ENCODE measurements around the gene ZNF570. TPM values are rescaled to one million over a fixed set of nuclear protein-coding genes. Genes with fewer than 3 reads are reported as not detected.

Gene ZNF570
- total RNA-seq (1 to 10 TPM; 6.0 to 8.8 TPM), polyA plus RNA-seq (1 to 10 TPM; 3.2 to 4.9 TPM)
- long read RNA-seq, donor 1, partial matches to known transcripts: 0 of 1 reads
- long read RNA-seq, donor 1, other reads (novel, unspliced or antisense): 1 of 1 reads
- long read RNA-seq, donor 2: 0 reads

- Histone ChIP-seq H3K27me3 (ENCODE audit: control insufficient read depth in 1 of 2, insufficient read depth in 2 of 2, low read length in 1 of 2) (no peaks in the 10 kb centered on the region), H3K36me3 (ENCODE audit: control insufficient read depth in 1 of 2, insufficient read depth in 2 of 2, low read length in 1 of 2) (peaks cover 4% of the 10 kb centered on the region in 2 donors), H3K9me3 (ENCODE audit: control insufficient read depth, low read length) (no peaks in the 10 kb centered on the region), H3K4me1 (ENCODE audit: control insufficient read depth in 1 of 2, insufficient read depth in 2 of 2, low read length in 2 of 2) (no peaks in the 10 kb centered on the region), H3K27ac (ENCODE audit: low read depth in 1 of 2, low read length in 2 of 2) (peak within 1 kb of the TSS; percentile 8 to 87), H3K4me3 (ENCODE audit: low read length in 2 of 2) (peak within 1 kb of the TSS; percentile 54 to 82)
- intact Hi-C loops (cut with DNase I): loop anchor here (2.0 to 10.0 kb wide), 4 partner anchors 38 to 497 kb away; partner anchors contain the start of genes ZNF527 (in 1 of the 2) and ZNF793 (in 1 of the 2)
- WGBS, 2 donors: 1% methylated on average over 62 to 63 of the region's 63 CpGs
- peak; percentile 92 for ATAC-seq (ENCODE audit: low FRiP score)
- DNase-seq: peak; percentile 93 to 97
Measured at GRCh38 chr19:37468961-37469777, at the start of gene ZNF570. Gene ZNF570 (plus strand): TSS chr19:37469356. CDS start chr19:37470355, 999 bp downstream.

DNA sequence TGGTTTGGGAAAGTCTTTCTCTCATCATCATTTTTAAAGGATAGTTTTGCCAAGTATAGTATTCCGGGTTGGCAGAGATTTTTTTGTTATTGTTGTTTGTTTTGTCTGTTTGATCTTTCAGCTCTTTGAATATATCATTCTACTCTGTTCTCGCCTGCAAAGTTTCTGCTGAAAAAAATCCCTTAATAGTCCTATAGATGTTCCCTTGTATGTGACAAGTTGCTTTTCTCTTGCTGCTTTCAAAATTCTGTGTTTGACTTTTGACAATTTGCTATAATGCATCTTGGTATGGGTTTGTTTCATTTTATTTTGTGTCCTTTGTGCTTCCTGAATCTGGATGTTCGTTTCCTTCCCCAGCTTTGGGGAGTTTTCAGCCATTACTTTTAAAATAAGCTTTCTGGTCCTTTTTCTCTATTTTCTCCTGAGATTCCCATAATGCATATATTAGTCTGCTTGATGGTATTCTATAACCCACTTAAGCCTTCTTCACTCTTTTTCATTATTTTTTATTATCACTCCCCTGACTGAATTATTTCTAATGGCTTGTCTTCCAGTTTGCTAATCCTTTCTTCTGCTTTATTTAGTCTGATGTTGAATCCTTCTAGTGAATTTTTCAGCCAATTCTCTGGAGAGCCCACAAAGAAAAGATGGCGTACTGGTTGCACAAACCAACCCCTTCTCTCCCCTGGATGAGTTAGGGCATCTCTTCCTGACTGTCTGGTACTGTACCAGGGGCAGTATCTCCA lies 16.5 kb upstream of the ZNF570 start:
- DNase-seq (no peak), ATAC-seq (ENCODE audit: low FRiP score) (no peak)
- Histone ChIP-seq H3K4me1 (ENCODE audit: control insufficient read depth in 1 of 2, insufficient read depth in 2 of 2, low read length in 2 of 2) (no peaks in the 10 kb centered on the region), H3K27ac (ENCODE audit: low read depth in 1 of 2, low read length in 2 of 2) (no peak overlapping the region), H3K4me3 (ENCODE audit: low read length in 2 of 2) (peak overlapping the region in 1 of 2 donors; percentile 15), H3K9me3 (ENCODE audit: control insufficient read depth, low read length) (peaks cover 20% of the 10 kb centered on the region), H3K36me3 (ENCODE audit: control insufficient read depth in 1 of 2, insufficient read depth in 2 of 2, low read length in 1 of 2) (peaks cover 10 to 20% of the 10 kb centered on the region in 2 donors), H3K27me3 (ENCODE audit: control insufficient read depth in 1 of 2, insufficient read depth in 2 of 2, low read length in 1 of 2) (no peaks in the 10 kb centered on the region)
- intact Hi-C loops (cut with DNase I): no loop called here
- WGBS, 2 donors: 96 to 97% methylated on average over 4 of the region's 4 CpGs

DNA sequence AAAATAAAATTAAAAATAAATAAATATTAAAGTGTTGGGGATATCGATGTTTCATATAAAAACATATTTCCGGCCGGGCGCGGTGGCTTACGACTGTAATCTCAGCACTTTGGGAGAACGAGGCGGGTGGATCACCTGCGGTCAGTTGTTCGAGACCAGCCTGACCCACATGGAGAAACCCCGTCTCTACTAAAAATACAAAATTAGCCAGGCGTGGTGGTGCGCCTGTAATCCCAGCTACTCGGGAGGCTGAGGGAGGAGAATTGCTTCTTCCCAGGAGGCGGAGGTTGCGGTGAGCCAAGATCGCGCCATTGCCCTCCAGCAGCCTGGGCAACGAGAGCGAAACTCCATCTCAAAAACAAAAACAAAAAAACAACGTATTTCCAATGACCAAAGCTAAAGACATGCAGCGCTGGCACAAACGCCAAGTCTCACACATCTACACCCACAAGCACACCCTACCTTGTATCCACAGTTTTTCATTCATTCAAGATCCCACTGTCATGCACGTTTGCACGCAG lies 2.8 kb upstream of the ZNF570 start:
- Histone ChIP-seq H3K27ac (ENCODE audit: low read depth in 1 of 2, low read length in 2 of 2) (peak overlapping the region in 1 of 2 donors; percentile 68), H3K4me1 (ENCODE audit: control insufficient read depth in 1 of 2, insufficient read depth in 2 of 2, low read length in 2 of 2) (no peaks in the 10 kb centered on the region), H3K4me3 (ENCODE audit: low read length in 2 of 2) (peak overlapping the region; percentile 61 to 80), H3K27me3 (ENCODE audit: control insufficient read depth in 1 of 2, insufficient read depth in 2 of 2, low read length in 1 of 2) (no peaks in the 10 kb centered on the region), H3K36me3 (ENCODE audit: control insufficient read depth in 1 of 2, insufficient read depth in 2 of 2, low read length in 1 of 2) (peaks cover 0 to 6% of the 10 kb centered on the region in 2 donors), H3K9me3 (ENCODE audit: control insufficient read depth, low read length) (peaks cover 4% of the 10 kb centered on the region)
- no peak for ATAC-seq (ENCODE audit: low FRiP score)
- intact Hi-C loops (cut with DNase I): loop anchor here (5.0 to 10.0 kb wide), 3 partner anchors 94 to 494 kb away; partner anchors contain the start of gene ZNF527 (in 1 of the 2)
- no peak for DNase-seq
- WGBS, 2 donors: 28 to 34% methylated on average over 25 of the region's 25 CpGs

GRCh38 chr19:37466798-37467607 lies 2.2 kb upstream of the ZNF570 start, which contains the start of gene ZNF569:
Gene ZNF569 (minus strand): TSS chr19:37467444. CDS start chr19:37444921, 22,523 bp downstream.
- Histone ChIP-seq H3K27ac (ENCODE audit: low read depth in 1 of 2, low read length in 2 of 2) (peak within 1 kb of the TSS in 1 of 2 donors; percentile 68), H3K4me3 (ENCODE audit: low read length in 2 of 2) (peak within 1 kb of the TSS; percentile 61 to 80), H3K4me1 (ENCODE audit: control insufficient read depth in 1 of 2, insufficient read depth in 2 of 2, low read length in 2 of 2) (no peaks in the 10 kb centered on the region), H3K36me3 (ENCODE audit: control insufficient read depth in 1 of 2, insufficient read depth in 2 of 2, low read length in 1 of 2) (peaks cover 0 to 5% of the 10 kb centered on the region in 2 donors), H3K27me3 (ENCODE audit: control insufficient read depth in 1 of 2, insufficient read depth in 2 of 2, low read length in 1 of 2) (no peaks in the 10 kb centered on the region), H3K9me3 (ENCODE audit: control insufficient read depth, low read length) (peaks cover 1% of the 10 kb centered on the region)
- ATAC-seq (ENCODE audit: low FRiP score): peak; percentile 93
- WGBS, 2 donors: 0% methylated on average over 62 of the region's 62 CpGs
- intact Hi-C loops (cut with DNase I): loop anchor here (5.0 to 10.0 kb wide), 3 partner anchors 95 to 495 kb away; partner anchors contain the start of gene ZNF527 (in 1 of the 2)
- peak; percentile 94 for DNase-seq

DNA sequence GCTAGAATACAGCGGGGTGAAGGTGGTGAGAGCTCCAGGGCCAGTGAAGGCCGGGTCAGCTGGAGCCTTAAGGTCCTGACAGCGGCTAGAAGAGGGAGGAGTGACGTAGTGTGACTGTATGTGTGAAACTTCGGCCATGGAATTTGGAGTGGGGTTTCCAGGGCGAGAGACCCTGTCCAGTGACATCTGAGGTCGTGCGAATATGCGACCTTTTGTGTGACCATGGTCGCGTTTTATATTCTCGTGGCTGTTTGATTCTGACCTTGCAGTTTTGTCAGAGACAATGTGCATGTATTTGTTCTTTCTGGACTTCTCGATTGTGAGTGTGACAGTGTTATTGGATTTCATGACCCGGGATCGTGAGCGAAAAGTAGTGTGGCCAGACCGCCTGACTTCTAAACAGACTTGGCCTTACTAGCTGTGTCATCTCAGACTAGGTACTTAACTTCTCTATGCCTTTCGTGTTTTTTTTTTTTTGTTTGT lies 1.5 kb upstream of the ZNF570 start:
- peaks cover 0 to 4% of the 10 kb centered on the region in 2 donors for H3K36me3 ChIP-seq (ENCODE audit: control insufficient read depth in 1 of 2, insufficient read depth in 2 of 2, low read length in 1 of 2)
- ATAC-seq (ENCODE audit: low FRiP score) (no peak), DNase-seq (no peak)
- H3K4me3 ChIP-seq (ENCODE audit: low read length in 2 of 2): peak overlapping the region in 1 of 2 donors; percentile 61
- no peaks in the 10 kb centered on the region for H3K4me1 ChIP-seq (ENCODE audit: control insufficient read depth in 1 of 2, insufficient read depth in 2 of 2, low read length in 2 of 2)
- peak overlapping the region in 1 of 2 donors; percentile 1 for H3K27ac ChIP-seq (ENCODE audit: low read depth in 1 of 2, low read length in 2 of 2)
- no peaks in the 10 kb centered on the region for H3K27me3 ChIP-seq (ENCODE audit: control insufficient read depth in 1 of 2, insufficient read depth in 2 of 2, low read length in 1 of 2)
- intact Hi-C loops (cut with DNase I): loop anchor here (2.0 to 10.0 kb wide), 4 partner anchors 39 to 495 kb away; partner anchors contain the start of genes ZNF527 (in 1 of the 2) and ZNF793 (in 1 of the 2)
- 43 to 44% methylated on average over 18 of the region's 18 CpGs for WGBS, 2 donors
- no peaks in the 10 kb centered on the region for H3K9me3 ChIP-seq (ENCODE audit: control insufficient read depth, low read length)

DNA sequence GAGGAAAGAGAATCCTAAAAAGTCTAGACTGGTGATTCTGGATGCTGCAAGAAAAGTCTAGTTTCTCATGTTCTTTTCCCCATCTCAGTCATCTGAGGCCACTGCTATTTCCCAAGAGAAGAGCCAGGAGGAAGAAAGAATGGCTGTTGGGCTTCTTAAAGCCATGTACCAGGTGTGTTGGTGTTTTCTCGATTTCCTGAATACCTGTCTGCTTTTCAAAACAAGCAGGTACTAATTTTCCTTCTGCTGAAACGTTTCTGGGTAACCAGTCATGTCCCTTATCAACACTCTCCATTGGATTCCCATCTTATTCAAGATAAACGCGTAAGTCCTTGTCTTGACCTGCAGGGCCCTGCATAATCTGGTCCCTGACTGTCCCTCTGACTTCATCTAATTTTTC lies 1.1 kb downstream of the ZNF570 start:
- peaks cover 3 to 4% of the 10 kb centered on the region in 2 donors for H3K36me3 ChIP-seq (ENCODE audit: control insufficient read depth in 1 of 2, insufficient read depth in 2 of 2, low read length in 1 of 2)
- WGBS, 2 donors: 84% methylated on average over 4 of the region's 4 CpGs
- H3K27ac ChIP-seq (ENCODE audit: low read depth in 1 of 2, low read length in 2 of 2): no peak overlapping the region
- H3K4me3 ChIP-seq (ENCODE audit: low read length in 2 of 2): no peak overlapping the region
- no peak for ATAC-seq (ENCODE audit: low FRiP score)
- H3K9me3 ChIP-seq (ENCODE audit: control insufficient read depth, low read length): no peaks in the 10 kb centered on the region
- no peak for DNase-seq
- no peaks in the 10 kb centered on the region for H3K4me1 ChIP-seq (ENCODE audit: control insufficient read depth in 1 of 2, insufficient read depth in 2 of 2, low read length in 2 of 2)
- no peaks in the 10 kb centered on the region for H3K27me3 ChIP-seq (ENCODE audit: control insufficient read depth in 1 of 2, insufficient read depth in 2 of 2, low read length in 1 of 2)
- intact Hi-C loops (cut with DNase I): loop anchor here in 1 of 2 donors (5.0 kb wide), 1 partner anchor 37 kb away; the partner anchor contains the start of gene ZNF793

- Histone ChIP-seq H3K36me3 (ENCODE audit: control insufficient read depth in 1 of 2, insufficient read depth in 2 of 2, low read length in 1 of 2) (peaks cover 7 to 9% of the 10 kb centered on the region in 2 donors), H3K4me3 (ENCODE audit: low read length in 2 of 2) (no peak overlapping the region), H3K27ac (ENCODE audit: low read depth in 1 of 2, low read length in 2 of 2) (no peak overlapping the region), H3K9me3 (ENCODE audit: control insufficient read depth, low read length) (peaks cover 4% of the 10 kb centered on the region), H3K27me3 (ENCODE audit: control insufficient read depth in 1 of 2, insufficient read depth in 2 of 2, low read length in 1 of 2) (no peaks in the 10 kb centered on the region), H3K4me1 (ENCODE audit: control insufficient read depth in 1 of 2, insufficient read depth in 2 of 2, low read length in 2 of 2) (no peaks in the 10 kb centered on the region)
- no peak for DNase-seq
- no peak for ATAC-seq (ENCODE audit: low FRiP score)
- intact Hi-C loops (cut with DNase I): loop anchor here in 1 of 2 donors (5.0 kb wide), 1 partner anchor 35 kb away; the partner anchor contains the start of gene ZNF793
- 97 to 99% methylated on average over 9 of the region's 9 CpGs for WGBS, 2 donors
Measured at GRCh38 chr19:37472165-37472564, 3.0 kb downstream of the ZNF570 start.

Measured in aorta (tissue), 5 donors.